Measurements from ENCODE around the gene MANF.

MANF gene

DNA sequence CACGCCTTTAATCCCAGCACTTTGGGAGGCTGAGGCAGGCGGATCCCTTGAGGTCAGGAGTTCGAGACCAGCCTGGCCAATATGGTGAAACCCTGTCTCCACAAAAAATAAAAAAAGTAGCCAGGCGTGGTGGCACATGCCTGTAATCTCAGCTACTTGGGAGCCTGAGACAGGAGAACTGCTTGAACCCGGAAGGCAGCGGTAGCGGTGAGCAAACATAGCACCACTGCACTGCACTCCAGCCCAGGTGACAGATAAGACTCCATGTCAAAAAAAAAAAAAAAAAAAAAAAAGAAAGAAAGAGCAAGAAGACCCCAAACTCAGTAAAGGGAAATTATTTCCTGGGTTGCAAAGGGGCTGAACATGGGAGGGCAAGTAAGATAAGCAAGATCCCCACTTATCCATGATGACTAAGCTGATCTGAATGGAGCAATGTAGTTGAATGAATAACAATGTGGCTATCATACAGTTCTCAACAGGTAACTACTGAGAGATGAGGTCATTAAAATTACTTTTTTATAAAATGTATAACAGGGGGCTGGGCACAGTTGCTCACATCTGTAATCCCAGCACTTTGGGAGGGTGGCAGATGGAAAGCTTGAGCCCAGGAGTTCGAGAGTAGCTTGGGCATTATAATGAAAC, 52.0 kb downstream of the MANF start (continued):
- TF ChIP-seq ZNF565 (CRISPR knock-in tag; conservative IDR thresholded peaks at IDR 0.05; ENCODE audit: low read depth), result no peak

All from SK-N-SH treated with all-trans-retinoic acid at 6 μM for 48 hours (cell line).